ENCODE data around the gene RIPOR1.
A peak's percentile ranks its signal among the peaks of the same experiment; 100 is the strongest.

RIPOR1 gene

GRCh38 chr16:67540756-67541155 lies 12.1 kb downstream of the RIPOR1 start:
- no peak for DNase-seq

- no peak for DNase-seq
Observed at GRCh38 chr16:67541391-67542263, 13.0 kb downstream of the RIPOR1 start.

- DNase-seq = peak; percentile 72
Observed at GRCh38 chr16:67542464-67542863, 13.8 kb downstream of the RIPOR1 start.

- DNase-seq = no peak
Observed at GRCh38 chr16:67543036-67543435, 14.4 kb downstream of the RIPOR1 start.

- DNase-seq = no peak
Observed at GRCh38 chr16:67543582-67543981, 15.0 kb downstream of the RIPOR1 start.

- DNase-seq = no peak
Observed at GRCh38 chr16:67544329-67544841, 15.8 kb downstream of the RIPOR1 start.

GRCh38 chr16:67544844-67545664 lies 16.4 kb downstream of the RIPOR1 start:
- no peak for DNase-seq

GRCh38 chr16:67545665-67546024 lies 17.0 kb downstream of the RIPOR1 start:
- DNase-seq = no peak

- no peak for DNase-seq
Observed at GRCh38 chr16:67546091-67546501, 17.5 kb downstream of the RIPOR1 start.

- DNase-seq = peak; percentile 29
Observed at GRCh38 chr16:67546761-67547422, 18.3 kb downstream of the RIPOR1 start.

- no peak for DNase-seq
Observed at GRCh38 chr16:67547423-67548264, 19.0 kb downstream of the RIPOR1 start.

- no peak for DNase-seq
Observed at GRCh38 chr16:67548265-67549126, 19.9 kb downstream of the RIPOR1 start.

GRCh38 chr16:67549240-67549639 lies 20.6 kb downstream of the RIPOR1 start:
- DNase-seq = no peak

GRCh38 chr16:67549936-67550335 lies 21.3 kb downstream of the RIPOR1 start:
- DNase-seq = no peak

- no peak for DNase-seq
Observed at GRCh38 chr16:67551091-67551490, 22.5 kb downstream of the RIPOR1 start.

GRCh38 chr16:67551972-67552371 lies 23.3 kb downstream of the RIPOR1 start:
- no peak for DNase-seq

- DNase-seq = no peak
Observed at GRCh38 chr16:67552476-67552875, 23.8 kb downstream of the RIPOR1 start.

GRCh38 chr16:67555795-67556212 lies 27.2 kb downstream of the RIPOR1 start:
- DNase-seq = peak; percentile 82

GRCh38 chr16:67558859-67559258 lies 30.2 kb downstream of the RIPOR1 start:
- DNase-seq = no peak

GRCh38 chr16:67560827-67561342 lies 32.3 kb downstream of the RIPOR1 start:
- DNase-seq = no peak

GRCh38 chr16:67561501-67561823 lies 32.8 kb downstream of the RIPOR1 start:
- DNase-seq = no peak
